Stimulated activated CD4-positive, alpha-beta T cell treated with anti-CD3 and anti-CD28 coated beads, Interleukin-15, amount 100 ng/mL, for 48 hours (primary cell): ENCODE results near the gene PTPN22.

Experiments
- DNase-seq, 2 donors: peaks; one replicate each; pipeline ENCODE4 v3.0.0-alpha.2; 2020; ENCODE audit warnings: low read depth in 2 of 2

The PTPN22 gene

GRCh38 chr1:113887402-113888175, 16.1 kb upstream of the PTPN22 start, which contains the start of gene BCL2L15:
Gene BCL2L15 (minus strand): TSS chr1:113887581. CDS start chr1:113887375, 206 bp downstream.
- no peak for DNase-seq

- no peak for DNase-seq
Measured at GRCh38 chr1:113886417-113887401, 15.2 kb upstream of the PTPN22 start.

- no peak for DNase-seq
Measured at GRCh38 chr1:113881661-113882060, 10.1 kb upstream of the PTPN22 start.

DNA sequence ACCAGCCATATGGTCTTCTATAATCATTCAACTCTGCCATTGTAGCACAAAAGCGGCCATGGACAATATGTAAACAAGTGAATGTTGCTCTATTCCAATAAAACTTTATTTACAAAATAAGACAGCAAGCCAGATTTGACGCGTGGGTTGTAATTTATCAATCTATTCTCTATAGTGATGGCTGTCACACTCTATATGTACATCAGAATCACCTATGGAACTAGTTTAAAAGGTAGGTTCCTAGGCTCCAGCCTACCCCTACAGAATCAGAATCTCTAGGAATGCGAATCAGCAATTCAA, 8.2 kb upstream of the PTPN22 start:
- DNase-seq: no peak

DNA sequence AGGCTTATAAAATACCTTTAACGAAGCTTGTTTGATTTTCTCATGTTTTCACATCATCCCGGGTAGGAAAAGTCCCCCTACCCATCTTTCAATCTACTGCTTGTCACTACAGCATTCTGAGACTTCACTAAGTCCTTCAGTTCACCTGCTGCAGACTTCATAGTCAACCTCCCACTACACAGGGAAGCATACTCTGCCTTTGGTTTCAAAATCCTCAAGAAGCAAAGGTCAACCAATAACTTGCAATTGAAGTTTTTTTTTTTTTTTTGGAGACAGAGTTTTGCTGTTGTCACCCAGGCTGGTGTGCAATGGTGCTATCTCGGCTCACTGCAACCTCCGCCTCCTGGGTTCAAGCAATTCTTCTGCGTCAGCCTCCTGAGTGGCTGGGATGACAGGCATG, 4.7 kb upstream of the PTPN22 start:
- DNase-seq: no peak

DNA sequence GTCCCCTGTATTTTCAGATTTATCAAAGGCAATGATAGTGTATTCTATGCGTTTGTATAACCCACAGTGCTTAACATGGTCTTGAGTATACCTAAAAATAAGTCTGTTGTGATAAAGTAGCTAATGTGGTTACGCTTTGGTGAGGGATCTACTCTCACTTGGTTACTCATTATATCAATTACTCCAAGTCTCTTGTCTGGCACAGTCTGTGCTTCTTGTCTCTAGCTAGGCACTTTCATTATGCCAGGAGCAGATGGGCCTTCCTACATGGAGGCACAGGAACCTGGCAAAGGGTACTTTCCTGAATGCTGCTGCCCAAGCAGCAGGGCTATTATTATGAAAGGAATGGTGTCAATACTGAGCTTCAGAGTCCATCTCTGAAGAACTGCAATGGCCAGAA, 4.2 kb upstream of the PTPN22 start:
- no peak for DNase-seq

DNA sequence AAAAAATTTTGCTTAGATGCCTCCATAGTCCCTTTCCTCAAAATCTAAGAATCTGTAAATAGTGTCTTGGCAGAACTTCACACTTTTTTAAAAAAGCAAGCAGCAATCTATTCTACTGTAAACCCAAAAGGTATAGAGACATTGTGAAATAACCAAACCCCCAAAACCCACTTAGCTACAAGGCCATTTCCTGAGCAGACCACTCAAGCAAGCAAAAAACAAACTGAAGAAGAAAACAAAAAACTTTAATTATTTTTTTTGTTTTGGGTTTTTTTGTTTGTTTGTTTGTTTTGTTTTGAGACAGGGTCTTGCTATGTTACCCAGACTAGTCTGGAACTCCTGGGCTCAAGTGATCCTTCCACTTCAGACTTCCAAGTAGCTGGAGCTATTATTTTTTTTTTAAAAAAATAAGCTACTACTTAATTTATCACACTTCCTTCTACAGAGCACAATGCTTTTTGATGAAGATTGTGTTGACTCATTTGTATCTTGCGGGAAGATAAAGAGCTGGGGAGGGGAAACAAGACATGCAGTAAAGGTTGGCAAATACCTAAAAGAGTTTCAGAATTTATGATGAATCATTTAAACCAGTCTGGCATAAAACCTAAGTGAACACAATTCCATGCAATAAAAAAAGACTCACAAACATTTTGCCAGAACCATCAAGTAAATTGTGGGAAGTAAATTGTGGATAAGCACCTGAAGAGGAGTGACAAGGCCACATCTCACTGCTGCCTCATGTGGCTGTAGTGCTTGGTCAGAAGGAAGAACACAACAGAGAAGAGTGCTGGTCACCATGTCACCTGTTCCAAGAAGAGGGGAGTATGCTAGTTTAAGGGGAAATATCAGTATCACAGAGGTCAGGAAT, 2.7 kb upstream of the PTPN22 start:
- no peak for DNase-seq

- no peak for DNase-seq
Measured at GRCh38 chr1:113872219-113872935, 865 bp upstream of the PTPN22 start.

DNA sequence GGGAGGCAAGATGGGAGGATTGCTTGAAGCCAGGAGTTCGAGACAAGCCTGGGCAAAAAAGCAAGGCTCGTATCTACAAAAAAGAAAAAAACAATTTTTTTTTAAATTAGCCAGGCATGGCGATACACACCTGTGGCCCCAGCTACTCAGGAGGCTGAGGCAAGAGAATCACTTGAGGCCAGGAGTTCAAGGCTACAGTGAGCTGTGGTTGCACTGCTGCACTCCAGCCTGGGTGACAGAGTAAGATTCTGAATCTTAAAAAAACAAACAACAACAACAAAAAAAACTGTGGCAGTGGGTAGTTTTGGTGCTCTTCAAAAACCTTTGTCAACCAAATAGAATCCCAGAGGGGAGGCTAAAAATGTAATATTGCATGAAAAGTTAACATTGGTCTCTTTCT, 734 bp downstream of the PTPN22 start:
- no peak for DNase-seq

- DNase-seq: no peak
Measured at GRCh38 chr1:113868387-113869083, 3.0 kb downstream of the PTPN22 start.

DNA sequence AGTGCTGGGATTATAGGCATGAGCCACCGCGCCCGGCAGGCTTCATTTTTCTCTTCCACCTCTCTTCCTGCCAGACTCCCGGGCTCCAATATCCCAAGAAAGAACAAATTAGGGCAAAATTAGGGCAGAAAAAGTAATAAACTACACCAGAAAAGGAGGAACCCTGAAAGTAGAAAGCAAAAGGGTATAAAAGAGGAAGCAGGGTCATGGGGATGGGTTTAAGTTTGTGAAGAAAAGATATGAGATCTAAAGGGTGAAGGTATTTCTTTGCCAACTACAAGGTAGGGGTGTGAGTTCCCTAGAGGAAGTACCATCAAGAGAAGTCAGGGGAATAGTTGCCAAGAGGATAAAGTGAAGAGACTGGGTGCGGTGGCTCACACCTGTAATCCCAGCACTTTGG, 9.9 kb downstream of the PTPN22 start:
- DNase-seq: no peak

DNA sequence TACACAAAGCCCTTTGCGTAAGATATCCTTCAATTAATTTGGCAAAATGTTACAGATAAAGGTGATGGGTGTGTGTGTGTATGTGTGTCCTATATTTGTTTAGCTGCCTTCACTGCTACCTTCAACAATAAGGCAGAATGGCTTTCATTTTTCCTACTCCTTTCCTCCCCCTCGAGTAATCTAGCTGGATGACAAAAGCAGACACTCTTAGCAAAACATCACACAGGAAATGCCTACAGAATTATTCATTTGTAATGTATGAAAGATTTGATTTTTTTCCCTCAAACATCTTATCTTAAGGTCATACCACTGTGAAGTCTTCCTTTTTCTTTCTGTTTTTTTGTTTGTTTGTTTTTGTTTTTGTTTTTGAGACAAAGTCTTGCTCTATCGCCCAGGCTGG, 10.6 kb downstream of the PTPN22 start:
- no peak for DNase-seq

DNA sequence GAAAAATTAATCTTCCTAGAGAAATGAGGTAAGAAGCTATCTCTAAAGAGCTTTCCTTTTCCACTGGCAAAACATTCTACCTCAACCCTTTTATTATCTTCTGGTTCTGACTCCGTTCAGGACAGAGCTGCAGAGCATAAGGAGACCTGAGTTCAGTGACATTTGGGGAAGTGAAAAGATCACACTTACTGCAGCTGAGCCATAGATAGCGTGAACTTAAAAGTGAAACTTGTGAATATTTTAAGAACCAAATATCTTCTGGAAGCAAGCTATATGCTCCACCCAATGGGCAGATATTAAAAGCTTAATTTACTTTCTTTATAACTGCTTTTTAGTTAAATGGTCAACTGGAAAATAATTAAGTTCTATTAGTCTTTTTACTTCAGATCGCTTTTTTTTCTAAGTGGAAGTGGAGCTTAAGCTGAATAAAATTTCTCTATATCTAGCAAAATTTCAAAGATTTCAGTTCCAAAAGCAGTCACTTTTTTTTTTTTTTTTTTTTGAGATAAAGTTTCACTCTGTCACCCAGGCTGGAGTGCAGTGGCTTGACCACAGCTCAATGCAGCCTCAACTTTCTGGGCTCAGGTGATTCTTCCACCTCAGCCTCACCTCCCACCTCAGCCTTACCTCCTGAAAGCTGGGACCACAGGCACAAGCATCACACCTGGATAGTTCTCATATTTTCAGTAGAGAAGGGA, 11.9 kb downstream of the PTPN22 start:
- no peak for DNase-seq

DNA sequence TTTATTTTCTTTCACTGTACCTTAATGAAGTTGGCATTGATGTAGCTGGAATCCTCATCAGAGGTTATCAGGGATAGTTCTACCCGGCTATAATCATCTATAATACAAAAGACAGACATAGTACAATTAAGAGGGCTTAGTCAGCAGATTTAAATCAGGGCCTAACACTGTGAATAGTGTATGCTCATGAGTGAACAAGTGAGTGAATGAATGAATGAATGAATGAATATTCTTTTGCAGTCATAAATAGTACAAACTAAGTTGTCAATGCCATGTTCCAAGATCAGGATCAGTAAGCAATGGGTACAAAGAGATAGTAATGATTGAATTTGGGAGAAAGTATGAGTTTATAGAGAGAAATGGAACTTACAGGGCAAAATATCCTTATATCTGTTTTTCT, 12.5 kb downstream of the PTPN22 start:
- DNase-seq: no peak

- no peak for DNase-seq
Measured at GRCh38 chr1:113858418-113858817, 13.1 kb downstream of the PTPN22 start.

- no peak for DNase-seq
Measured at GRCh38 chr1:113857776-113858175, 13.7 kb downstream of the PTPN22 start.

GRCh38 chr1:113856401-113856790, 15.1 kb downstream of the PTPN22 start:
- DNase-seq: no peak

DNA sequence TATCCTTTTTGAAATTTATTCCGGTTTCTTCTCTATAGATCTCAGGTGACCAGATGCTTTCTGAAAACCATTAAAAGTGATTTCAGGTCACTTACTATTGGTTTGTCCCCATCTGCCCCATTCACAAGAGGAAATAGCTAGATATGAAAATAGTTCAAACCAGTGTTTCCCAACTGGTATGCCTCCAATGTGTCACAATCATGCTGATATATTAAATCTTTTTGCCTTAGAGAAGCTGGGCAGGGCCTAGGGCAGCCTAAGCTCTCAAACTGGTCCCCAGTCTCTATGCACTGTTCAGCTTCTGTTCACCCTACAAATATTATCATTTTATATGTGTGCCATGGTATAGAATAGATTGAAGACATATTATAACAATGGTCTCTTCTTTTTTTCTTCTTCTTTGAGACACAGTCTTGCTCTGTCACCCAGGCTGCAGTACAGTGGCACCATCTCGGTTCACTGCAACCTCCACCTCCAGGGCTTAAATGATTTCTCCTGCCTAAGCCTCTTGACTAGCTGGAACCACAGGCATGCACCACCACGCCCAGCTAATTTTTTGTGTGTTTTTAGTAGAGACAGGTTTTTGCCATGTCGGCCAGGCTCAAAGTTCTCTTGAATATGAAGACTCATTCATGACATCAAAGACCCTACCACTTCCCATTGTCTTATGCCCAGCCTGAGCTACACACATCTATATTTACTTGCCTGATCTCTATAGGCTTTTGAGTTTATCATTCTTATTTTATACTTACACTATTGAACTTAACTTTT, 15.7 kb downstream of the PTPN22 start:
- DNase-seq: no peak

- no peak for DNase-seq
Measured at GRCh38 chr1:113854234-113854633, 17.3 kb downstream of the PTPN22 start.
